Progenitor cell of endocrine pancreas (in vitro differentiated cells): ENCODE measurements around the gene SOX3. TPM values are rescaled to one million over a fixed set of nuclear protein-coding genes. Genes with fewer than 3 reads are reported as not detected.

ENCODE experiments used
- DNase-seq: peaks from one replicate; pipeline ENCODE4 v3.0.0; 2021; ENCODE audit warnings: low spot score; ENCODE audit not compliant: unreplicated experiment
- H3K27ac Mint-ChIP-seq: 2 replicates; pipeline ENCODE4 v1.8.0; 2021; ENCODE audit warnings: mild to moderate bottlenecking, moderate library complexity, mixed read lengths
- H3K27me3 Mint-ChIP-seq: 2 replicates; pipeline ENCODE4 v1.8.0; 2021; ENCODE audit warnings: mixed read lengths
- H3K36me3 Mint-ChIP-seq: 2 replicates; pipeline ENCODE4 v1.8.0; 2022; ENCODE audit warnings: mixed read lengths; ENCODE audit not compliant: insufficient read depth
- H3K4me1 Mint-ChIP-seq: 2 replicates; pipeline ENCODE4 v1.8.0; 2021; ENCODE audit warnings: low read depth, mixed read lengths
- H3K4me3 Mint-ChIP-seq: 2 replicates; pipeline ENCODE4 v1.8.0; 2021; ENCODE audit warnings: low read depth, mild to moderate bottlenecking, moderate library complexity, mixed read lengths
- H3K9me3 Mint-ChIP-seq: 2 replicates; pipeline ENCODE4 v1.8.0; 2021; ENCODE audit warnings: low read depth, mixed read lengths
- total RNA-seq: library from RNA; stranded (reverse); gene quantifications from 2 replicates; pipeline ENCODE4 v1.2.1, GENCODE V29; 2021
- TF ChIP-seq, protein P1 (sequence below): fragments of 200-600 bp; sonication (generic); IDR thresholded peaks from one replicate; pipeline ENCODE4 v1.5.0; 2021; ENCODE audit warnings: antibody characterized with exemption, mild to moderate bottlenecking; ENCODE audit not compliant: unreplicated experiment

The SOX3 gene
- total RNA-seq, 1 donor from 2014 or later = 24.3 TPM

DNA sequence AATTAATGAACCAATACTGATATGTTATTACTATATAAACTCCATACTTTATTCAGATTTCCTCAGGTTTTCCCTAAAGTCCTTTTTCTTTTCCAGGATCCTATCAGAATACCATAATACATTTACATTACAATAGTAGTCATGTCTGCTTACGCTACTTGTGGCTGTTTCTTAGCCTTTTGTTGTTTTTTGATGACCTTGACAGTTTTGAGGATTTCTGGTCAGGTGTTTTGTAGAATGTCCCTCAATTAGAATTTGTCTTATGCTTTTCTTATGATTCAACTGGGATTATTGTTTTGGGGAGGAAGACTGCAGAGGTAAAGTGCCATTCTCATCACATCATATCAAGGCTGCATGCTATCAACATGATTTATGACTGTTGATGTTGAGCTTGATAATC is 9.1 kb downstream of the SOX3 start:
- TF ChIP-seq, protein P1, sequence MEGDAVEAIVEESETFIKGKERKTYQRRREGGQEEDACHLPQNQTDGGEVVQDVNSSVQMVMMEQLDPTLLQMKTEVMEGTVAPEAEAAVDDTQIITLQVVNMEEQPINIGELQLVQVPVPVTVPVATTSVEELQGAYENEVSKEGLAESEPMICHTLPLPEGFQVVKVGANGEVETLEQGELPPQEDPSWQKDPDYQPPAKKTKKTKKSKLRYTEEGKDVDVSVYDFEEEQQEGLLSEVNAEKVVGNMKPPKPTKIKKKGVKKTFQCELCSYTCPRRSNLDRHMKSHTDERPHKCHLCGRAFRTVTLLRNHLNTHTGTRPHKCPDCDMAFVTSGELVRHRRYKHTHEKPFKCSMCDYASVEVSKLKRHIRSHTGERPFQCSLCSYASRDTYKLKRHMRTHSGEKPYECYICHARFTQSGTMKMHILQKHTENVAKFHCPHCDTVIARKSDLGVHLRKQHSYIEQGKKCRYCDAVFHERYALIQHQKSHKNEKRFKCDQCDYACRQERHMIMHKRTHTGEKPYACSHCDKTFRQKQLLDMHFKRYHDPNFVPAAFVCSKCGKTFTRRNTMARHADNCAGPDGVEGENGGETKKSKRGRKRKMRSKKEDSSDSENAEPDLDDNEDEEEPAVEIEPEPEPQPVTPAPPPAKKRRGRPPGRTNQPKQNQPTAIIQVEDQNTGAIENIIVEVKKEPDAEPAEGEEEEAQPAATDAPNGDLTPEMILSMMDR = no peak
- no peak overlapping the region for H3K27ac Mint-ChIP-seq
- H3K4me3 Mint-ChIP-seq = no peak overlapping the region
- H3K4me1 Mint-ChIP-seq = no peaks in the 10 kb centered on the region
- peaks cover 66% of the 10 kb centered on the region for H3K27me3 Mint-ChIP-seq
- DNase-seq = no peak
- H3K9me3 Mint-ChIP-seq = no peaks in the 10 kb centered on the region
- H3K36me3 Mint-ChIP-seq = no peaks in the 10 kb centered on the region

DNA sequence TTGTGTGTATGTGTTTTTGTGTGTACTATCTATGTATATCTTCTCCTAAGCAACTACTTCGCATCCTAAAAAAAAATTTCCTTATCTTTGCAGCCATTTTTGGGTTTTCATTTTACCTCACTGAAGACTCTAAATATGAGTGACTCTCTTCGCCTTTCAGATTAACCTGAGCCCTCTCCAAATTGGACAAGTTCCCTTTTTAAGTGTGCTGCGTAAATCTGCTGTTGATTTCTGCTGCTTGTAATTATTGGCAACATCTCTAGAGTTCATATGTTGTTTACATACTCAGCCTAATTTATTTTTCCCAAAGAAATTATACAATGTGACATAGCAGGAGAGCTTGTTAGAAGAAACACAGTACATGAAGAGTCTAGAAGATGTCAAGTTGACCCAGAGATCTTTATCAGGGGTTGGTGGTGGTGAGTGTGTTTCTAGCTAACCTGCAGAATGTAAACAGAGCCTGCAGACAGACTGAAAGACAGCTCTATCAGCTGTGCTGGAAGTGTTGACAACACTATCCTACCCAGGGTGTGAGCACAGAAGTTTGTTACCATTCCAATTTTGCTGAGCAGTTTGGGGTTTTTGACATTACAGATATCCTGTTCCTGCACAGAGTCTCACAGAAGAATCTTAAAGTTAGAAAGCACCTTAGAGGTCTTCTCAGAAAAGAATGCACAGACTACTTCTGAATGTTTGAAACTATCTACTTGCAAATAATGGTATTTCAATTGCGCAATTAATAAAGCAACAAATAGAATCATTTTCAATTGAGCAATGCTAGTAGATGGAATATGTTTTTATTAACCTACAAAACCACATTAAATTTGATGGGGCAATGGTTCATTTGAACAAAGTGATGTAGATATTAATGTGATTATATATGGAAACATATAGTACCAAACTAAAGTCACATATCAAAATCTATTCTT is 12.5 kb downstream of the SOX3 start:
- no peaks in the 10 kb centered on the region for H3K36me3 Mint-ChIP-seq
- peaks cover 49% of the 10 kb centered on the region for H3K27me3 Mint-ChIP-seq
- no peak overlapping the region for H3K27ac Mint-ChIP-seq

DNA sequence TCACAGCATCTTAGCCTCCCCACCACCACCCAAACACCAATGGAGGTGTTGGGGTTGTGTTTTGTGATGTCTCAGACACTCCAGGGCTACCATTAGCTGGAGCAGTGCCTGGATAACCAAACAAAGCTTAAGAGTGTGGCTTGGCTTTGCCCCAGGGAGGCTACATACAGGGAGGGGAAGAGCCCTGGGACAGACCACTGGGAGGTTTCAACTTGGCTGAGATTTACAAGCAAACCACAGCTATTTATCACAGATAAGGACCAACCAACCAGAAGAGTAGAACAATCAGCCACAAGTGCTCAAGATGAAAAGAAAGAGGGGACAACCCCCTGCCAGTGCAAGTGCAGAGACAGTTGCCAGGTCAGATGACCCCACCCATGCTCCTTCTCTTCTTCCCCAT is 24.1 kb downstream of the SOX3 start:
- Mint-ChIP-seq H3K4me3 (no peak overlapping the region), H3K27ac (no peak overlapping the region), H3K4me1 (no peaks in the 10 kb centered on the region), H3K36me3 (no peaks in the 10 kb centered on the region), H3K9me3 (peaks cover 10% of the 10 kb centered on the region), H3K27me3 (peaks cover 4% of the 10 kb centered on the region)
- TF ChIP-seq, protein P1 = no peak
- no peak for DNase-seq

More for the DNA sequence above, 12.5 kb downstream of the SOX3 start:
- DNase-seq = no peak
- Mint-ChIP-seq H3K4me1 (no peaks in the 10 kb centered on the region), H3K4me3 (no peak overlapping the region), H3K9me3 (no peaks in the 10 kb centered on the region)
- TF ChIP-seq, protein P1 = no peak

DNA sequence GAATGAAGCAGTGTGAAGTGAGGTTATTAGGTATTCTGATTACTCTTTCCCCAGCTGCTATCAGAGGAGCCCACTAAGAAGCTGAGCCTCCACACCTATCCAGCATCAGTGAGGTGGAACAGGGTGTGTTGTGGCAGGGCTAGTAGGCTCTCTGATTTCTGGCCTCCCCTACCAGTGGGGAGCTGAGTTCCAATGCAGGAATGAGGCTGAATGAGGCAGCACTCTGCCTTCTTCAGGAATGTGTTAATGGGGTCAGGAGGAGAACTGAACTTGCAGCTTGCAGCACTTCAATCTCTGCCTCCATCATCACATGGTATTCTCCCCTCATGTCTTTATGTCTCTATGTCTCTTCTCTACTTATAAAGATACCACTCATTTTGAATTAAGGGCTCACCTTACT is 26.9 kb downstream of the SOX3 start:
- Mint-ChIP-seq H3K4me3 (no peak overlapping the region), H3K27me3 (peaks cover 4% of the 10 kb centered on the region), H3K27ac (no peak overlapping the region), H3K4me1 (no peaks in the 10 kb centered on the region), H3K36me3 (peaks cover 4% of the 10 kb centered on the region), H3K9me3 (peaks cover 21% of the 10 kb centered on the region)
- TF ChIP-seq, protein P1 = no peak
- DNase-seq = no peak

DNA sequence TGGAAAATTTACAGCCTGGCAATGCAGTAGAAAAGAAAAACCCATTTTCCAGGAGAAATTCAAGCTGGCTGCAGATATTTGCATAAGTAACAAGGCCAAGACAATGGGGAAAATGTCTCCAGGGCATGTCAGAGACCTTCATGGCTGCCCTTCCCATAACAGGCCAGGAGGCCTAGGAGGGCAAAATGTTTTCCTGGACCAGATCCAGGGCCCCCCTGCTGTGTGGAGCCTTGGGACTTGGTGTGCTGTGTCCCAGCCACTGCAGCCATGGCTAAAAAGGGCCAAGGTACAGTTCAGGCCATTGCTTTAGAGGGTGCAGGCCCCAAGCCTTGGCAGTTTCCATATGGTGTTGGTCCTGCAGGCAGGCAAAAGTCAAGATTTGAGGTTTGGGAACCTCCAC is 29.8 kb downstream of the SOX3 start:
- TF ChIP-seq, protein P1 = no peak
- Mint-ChIP-seq H3K27ac (no peak overlapping the region), H3K4me3 (no peak overlapping the region), H3K36me3 (peaks cover 4% of the 10 kb centered on the region), H3K9me3 (peaks cover 25% of the 10 kb centered on the region), H3K27me3 (no peaks in the 10 kb centered on the region), H3K4me1 (peaks cover 3% of the 10 kb centered on the region)
- no peak for DNase-seq
